Kidney epithelial cell (primary cell): Measurements from ENCODE around the gene PIKFYVE. TPM values are rescaled to one million over a fixed set of nuclear protein-coding genes. Genes with fewer than 3 reads are reported as not detected.
"Not testable (repeated sequence)": the region's sequence is repeated elsewhere in the genome, so short reads cannot be mapped to it uniquely, and the experiment has no call there.

Experiments
- DNase-seq: peaks from one replicate; pipeline ENCODE4 v3.0.0-alpha.2; 2010; ENCODE audit warnings: low read depth
- H3K27me3 ChIP-seq: 2 replicates; pipeline ENCODE4 v1.6.0; 2011; ENCODE audit warnings: low read length; ENCODE audit not compliant: control insufficient read depth, insufficient read depth
- H3K36me3 ChIP-seq: 2 replicates; pipeline ENCODE4 v1.5.1; 2011; ENCODE audit warnings: low read length; ENCODE audit not compliant: control insufficient read depth, insufficient read depth
- H3K4me3 ChIP-seq: 2 replicates; pipeline ENCODE4 v1.5.1; 2011; ENCODE audit warnings: low read depth, mild to moderate bottlenecking, control low read depth, low read length
- CTCF ChIP-seq: IDR thresholded peaks from 2 replicates; pipeline ENCODE4 v1.5.1; 2011; ENCODE audit warnings: mild to moderate bottlenecking, moderate library complexity, low read length, control low read depth, inconsistent platforms; ENCODE audit not compliant: insufficient read depth, poor library complexity, severe bottlenecking
- total RNA-seq: library from RNA; depleted of rRNA; stranded (reverse); fragments of >200 nt; gene quantifications from 2 replicates; pipeline ENCODE4 v1.2.3, GENCODE V29; 2015

Gene PIKFYVE, protein sequence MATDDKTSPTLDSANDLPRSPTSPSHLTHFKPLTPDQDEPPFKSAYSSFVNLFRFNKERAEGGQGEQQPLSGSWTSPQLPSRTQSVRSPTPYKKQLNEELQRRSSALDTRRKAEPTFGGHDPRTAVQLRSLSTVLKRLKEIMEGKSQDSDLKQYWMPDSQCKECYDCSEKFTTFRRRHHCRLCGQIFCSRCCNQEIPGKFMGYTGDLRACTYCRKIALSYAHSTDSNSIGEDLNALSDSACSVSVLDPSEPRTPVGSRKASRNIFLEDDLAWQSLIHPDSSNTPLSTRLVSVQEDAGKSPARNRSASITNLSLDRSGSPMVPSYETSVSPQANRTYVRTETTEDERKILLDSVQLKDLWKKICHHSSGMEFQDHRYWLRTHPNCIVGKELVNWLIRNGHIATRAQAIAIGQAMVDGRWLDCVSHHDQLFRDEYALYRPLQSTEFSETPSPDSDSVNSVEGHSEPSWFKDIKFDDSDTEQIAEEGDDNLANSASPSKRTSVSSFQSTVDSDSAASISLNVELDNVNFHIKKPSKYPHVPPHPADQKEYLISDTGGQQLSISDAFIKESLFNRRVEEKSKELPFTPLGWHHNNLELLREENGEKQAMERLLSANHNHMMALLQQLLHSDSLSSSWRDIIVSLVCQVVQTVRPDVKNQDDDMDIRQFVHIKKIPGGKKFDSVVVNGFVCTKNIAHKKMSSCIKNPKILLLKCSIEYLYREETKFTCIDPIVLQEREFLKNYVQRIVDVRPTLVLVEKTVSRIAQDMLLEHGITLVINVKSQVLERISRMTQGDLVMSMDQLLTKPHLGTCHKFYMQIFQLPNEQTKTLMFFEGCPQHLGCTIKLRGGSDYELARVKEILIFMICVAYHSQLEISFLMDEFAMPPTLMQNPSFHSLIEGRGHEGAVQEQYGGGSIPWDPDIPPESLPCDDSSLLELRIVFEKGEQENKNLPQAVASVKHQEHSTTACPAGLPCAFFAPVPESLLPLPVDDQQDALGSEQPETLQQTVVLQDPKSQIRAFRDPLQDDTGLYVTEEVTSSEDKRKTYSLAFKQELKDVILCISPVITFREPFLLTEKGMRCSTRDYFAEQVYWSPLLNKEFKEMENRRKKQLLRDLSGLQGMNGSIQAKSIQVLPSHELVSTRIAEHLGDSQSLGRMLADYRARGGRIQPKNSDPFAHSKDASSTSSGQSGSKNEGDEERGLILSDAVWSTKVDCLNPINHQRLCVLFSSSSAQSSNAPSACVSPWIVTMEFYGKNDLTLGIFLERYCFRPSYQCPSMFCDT (N-terminal part only)
- 24.2 and 29.1 TPM in 2 replicates for total RNA-seq

- TF ChIP-seq CTCF = no peak
- Histone ChIP-seq H3K27me3 (no peaks in the 10 kb centered on the region), H3K4me3 (peak within 1 kb of the TSS; percentile 53), H3K36me3 (no peaks in the 10 kb centered on the region)
- DNase-seq = peak; percentile 92
Observed at GRCh38 chr2:208265801-208266552, at the start of gene PIKFYVE. TSS of gene PIKFYVE (plus strand) at chr2:208266255. CDS start at chr2:208271520, 5,265 bp downstream.

DNA sequence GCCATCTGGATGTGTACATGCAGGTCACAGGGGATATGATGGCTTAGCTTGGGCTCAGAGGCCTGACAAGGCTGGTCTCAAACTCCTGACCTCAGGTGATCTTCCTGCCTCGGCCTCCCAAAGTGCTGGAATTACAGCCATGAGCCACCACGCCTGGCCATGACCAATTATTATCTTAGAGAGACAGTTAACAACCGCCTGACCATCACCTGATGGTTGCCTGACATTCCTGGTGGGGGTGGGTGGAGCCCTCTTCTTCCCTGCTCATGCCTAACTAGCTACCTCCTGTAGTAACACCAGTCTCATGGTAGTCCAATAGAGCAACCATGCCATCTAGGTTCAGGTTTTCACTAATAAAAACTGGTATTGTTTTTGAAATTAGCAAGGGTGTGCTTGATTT lies 44.2 kb upstream of the PIKFYVE start:
- not testable (repeated sequence) for H3K4me3 ChIP-seq, H3K27me3 ChIP-seq, DNase-seq, H3K36me3 ChIP-seq

- no peak for DNase-seq
Observed at GRCh38 chr2:208222351-208222750, 43.7 kb upstream of the PIKFYVE start.

GRCh38 chr2:208224802-208225201 lies 41.3 kb upstream of the PIKFYVE start:
- no peak overlapping the region for H3K4me3 ChIP-seq
- H3K36me3 ChIP-seq = no peaks in the 10 kb centered on the region
- no peak for TF ChIP-seq CTCF
- H3K27me3 ChIP-seq = no peaks in the 10 kb centered on the region
- DNase-seq = no peak

More at GRCh38 chr2:208222351-208222750, 43.7 kb upstream of the PIKFYVE start:
- no peak for TF ChIP-seq CTCF
- Histone ChIP-seq H3K4me3 (no peak overlapping the region), H3K27me3 (no peaks in the 10 kb centered on the region), H3K36me3 (no peaks in the 10 kb centered on the region)

DNA sequence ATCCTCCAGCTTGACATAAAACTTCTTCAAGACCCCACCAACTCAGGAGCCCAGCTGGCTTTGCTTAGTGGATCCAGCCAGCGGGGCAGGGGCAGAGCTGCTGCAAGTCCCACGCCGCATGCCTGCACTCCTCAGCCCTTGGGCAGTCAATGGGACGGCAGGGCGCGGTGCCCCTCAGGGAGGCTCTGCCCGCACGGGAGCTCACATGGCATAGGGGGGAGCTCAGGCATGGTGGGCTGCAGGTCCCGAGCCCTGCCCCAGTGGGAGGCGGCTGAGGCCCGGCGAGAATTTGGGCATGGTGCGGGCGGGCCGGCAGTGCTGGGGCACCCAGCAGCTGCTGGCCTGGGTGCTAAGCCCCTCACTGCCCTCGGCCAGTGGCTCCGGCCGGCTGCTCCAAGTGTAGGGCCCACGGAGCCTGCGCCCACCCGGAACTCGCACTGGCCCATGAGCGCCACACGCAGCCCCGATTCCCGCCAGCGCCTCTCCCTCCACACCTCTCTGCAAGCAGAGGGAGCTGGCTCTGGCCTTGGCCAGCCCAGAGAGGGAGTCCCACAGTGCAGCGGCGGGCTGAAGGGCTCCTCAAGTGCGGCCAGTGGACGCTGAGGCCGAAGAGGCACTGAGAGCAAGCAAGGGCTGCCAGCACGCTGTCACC lies 38.3 kb upstream of the PIKFYVE start:
- DNase-seq = no peak
- no peak overlapping the region for H3K4me3 ChIP-seq
- H3K36me3 ChIP-seq = no peaks in the 10 kb centered on the region
- no peaks in the 10 kb centered on the region for H3K27me3 ChIP-seq
- no peak for TF ChIP-seq CTCF
